ENCODE measurements around the gene SPANXA1.
"Not testable (repeated sequence)": the region's sequence is repeated elsewhere in the genome, so short reads cannot be mapped to it uniquely, and the experiment has no call there.

Gene SPANXA1, protein sequence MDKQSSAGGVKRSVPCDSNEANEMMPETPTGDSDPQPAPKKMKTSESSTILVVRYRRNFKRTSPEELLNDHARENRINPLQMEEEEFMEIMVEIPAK

GRCh38 chrX:141584638-141585037 is at the start of gene SPANXA1:
Gene SPANXA1 (minus strand): TSS chrX:141584738. CDS start chrX:141584678, 60 bp downstream.
- H3K27ac ChIP-seq (ENCODE audit: low read depth, low read length); H3K4me1 ChIP-seq (ENCODE audit: insufficient read depth, low read length); H3K4me3 ChIP-seq (ENCODE audit: low read depth in 1 of 2, low read length in 2 of 2); H3K27me3 ChIP-seq (ENCODE audit: control insufficient read depth in 1 of 2, insufficient read depth in 2 of 2, low read length in 2 of 2); H3K9me3 ChIP-seq (ENCODE audit: low read length); H3K36me3 ChIP-seq (ENCODE audit: insufficient read depth, low read length); H3K9ac ChIP-seq (ENCODE audit: low read length): not testable (repeated sequence)

DNA sequence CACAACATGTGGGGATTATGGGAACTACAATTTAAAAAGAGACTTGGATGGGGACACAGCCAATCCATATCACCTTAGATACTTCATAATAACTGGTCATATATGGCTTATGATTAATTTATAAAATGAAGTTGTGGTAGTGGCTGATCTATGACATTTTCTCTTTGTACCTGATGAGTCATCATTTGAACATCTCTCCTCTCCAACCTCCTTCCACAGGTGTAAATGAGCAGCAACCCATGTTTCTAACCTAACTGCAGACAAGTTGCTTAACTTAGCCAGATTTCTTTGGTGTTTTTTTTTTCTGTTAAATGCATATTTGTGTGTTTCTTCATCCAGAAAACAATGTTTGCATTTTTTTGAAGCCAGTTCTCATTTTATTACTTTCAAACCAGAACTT is 47.6 kb upstream of the SPANXA1 start:
- no peaks in the 10 kb centered on the region for H3K4me1 ChIP-seq (ENCODE audit: insufficient read depth, low read length)

GRCh38 chrX:141619336-141619735 is 34.8 kb upstream of the SPANXA1 start:
- Histone ChIP-seq H3K36me3 (ENCODE audit: insufficient read depth, low read length) (no peaks in the 10 kb centered on the region), H3K4me3 (ENCODE audit: low read depth in 1 of 2, low read length in 2 of 2) (no peak overlapping the region), H3K4me1 (ENCODE audit: insufficient read depth, low read length) (no peaks in the 10 kb centered on the region), H3K27me3 (ENCODE audit: control insufficient read depth in 1 of 2, insufficient read depth in 2 of 2, low read length in 2 of 2) (no peaks in the 10 kb centered on the region), H3K27ac (ENCODE audit: low read depth, low read length) (no peak overlapping the region), H3K9me3 (ENCODE audit: low read length) (no peaks in the 10 kb centered on the region), H3K9ac (ENCODE audit: low read length) (no peak overlapping the region)

More for the DNA sequence above, 47.6 kb upstream of the SPANXA1 start:
- Histone ChIP-seq H3K4me3 (ENCODE audit: low read depth in 1 of 2, low read length in 2 of 2) (no peak overlapping the region), H3K9me3 (ENCODE audit: low read length) (no peaks in the 10 kb centered on the region), H3K27me3 (ENCODE audit: control insufficient read depth in 1 of 2, insufficient read depth in 2 of 2, low read length in 2 of 2) (no peaks in the 10 kb centered on the region), H3K36me3 (ENCODE audit: insufficient read depth, low read length) (no peaks in the 10 kb centered on the region), H3K27ac (ENCODE audit: low read depth, low read length) (no peak overlapping the region), H3K9ac (ENCODE audit: low read length) (no peak overlapping the region)

GRCh38 chrX:141609111-141609510 is 24.6 kb upstream of the SPANXA1 start:
- Histone ChIP-seq H3K9me3 (ENCODE audit: low read length) (no peaks in the 10 kb centered on the region), H3K4me3 (ENCODE audit: low read depth in 1 of 2, low read length in 2 of 2) (no peak overlapping the region), H3K27ac (ENCODE audit: low read depth, low read length) (no peak overlapping the region), H3K4me1 (ENCODE audit: insufficient read depth, low read length) (no peaks in the 10 kb centered on the region), H3K36me3 (ENCODE audit: insufficient read depth, low read length) (no peaks in the 10 kb centered on the region), H3K27me3 (ENCODE audit: control insufficient read depth in 1 of 2, insufficient read depth in 2 of 2, low read length in 2 of 2) (no peaks in the 10 kb centered on the region), H3K9ac (ENCODE audit: low read length) (no peak overlapping the region)

DNA sequence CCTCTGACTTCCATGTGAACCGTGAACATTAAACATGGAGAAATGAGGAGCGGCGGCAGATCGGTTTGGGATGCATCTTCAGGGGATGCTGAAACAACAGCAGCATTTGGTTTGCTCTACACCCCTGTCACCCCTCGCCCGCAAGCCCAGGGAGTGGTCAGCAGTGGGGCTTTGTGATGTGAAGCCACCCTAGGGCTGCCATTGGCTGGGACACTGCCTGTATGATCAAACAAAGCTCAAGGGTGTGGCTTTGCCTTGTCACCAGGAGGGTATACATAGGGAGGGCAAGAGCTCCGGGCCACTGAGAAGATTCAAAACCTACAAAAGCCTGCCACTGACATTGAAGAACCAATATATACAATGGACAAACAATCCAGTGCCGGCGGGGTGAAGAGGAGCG is 4.9 kb upstream of the SPANXA1 start, which contains the start of gene SPANXA2:
Gene SPANXA2, plus strand, starts transcription at position 301 of the 400 bp plus-strand sequence. Its CDS starts 60 bp downstream, at position 361.
- H3K9me3 ChIP-seq (ENCODE audit: low read length); H3K4me3 ChIP-seq (ENCODE audit: low read depth in 1 of 2, low read length in 2 of 2); H3K27ac ChIP-seq (ENCODE audit: low read depth, low read length); H3K4me1 ChIP-seq (ENCODE audit: insufficient read depth, low read length); H3K9ac ChIP-seq (ENCODE audit: low read length); H3K36me3 ChIP-seq (ENCODE audit: insufficient read depth, low read length); H3K27me3 ChIP-seq (ENCODE audit: control insufficient read depth in 1 of 2, insufficient read depth in 2 of 2, low read length in 2 of 2): not testable (repeated sequence)

DNA sequence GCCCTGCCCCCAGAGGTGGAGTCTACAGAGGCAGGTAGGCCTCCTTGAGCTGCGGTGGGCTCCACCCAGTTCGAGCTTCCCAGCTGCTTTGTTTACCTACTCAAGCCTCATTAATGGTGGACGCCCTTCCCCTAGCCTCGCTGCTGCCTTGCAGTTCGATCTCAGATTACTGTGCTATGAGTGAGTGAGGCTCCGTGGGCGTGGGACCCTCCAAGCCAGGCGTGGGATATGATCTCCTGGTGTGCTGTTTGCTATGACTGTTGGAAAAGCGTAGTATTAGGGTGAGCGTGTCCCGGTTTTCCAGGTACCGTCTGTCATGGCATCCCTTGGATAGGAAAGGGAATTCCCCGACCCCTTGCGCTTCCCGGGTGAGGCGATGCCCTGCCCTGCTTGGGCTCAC is 42.0 kb downstream of the SPANXA1 start:
- H3K27ac ChIP-seq (ENCODE audit: low read depth, low read length); H3K4me1 ChIP-seq (ENCODE audit: insufficient read depth, low read length); H3K36me3 ChIP-seq (ENCODE audit: insufficient read depth, low read length); H3K4me3 ChIP-seq (ENCODE audit: low read depth in 1 of 2, low read length in 2 of 2); H3K9ac ChIP-seq (ENCODE audit: low read length); H3K27me3 ChIP-seq (ENCODE audit: control insufficient read depth in 1 of 2, insufficient read depth in 2 of 2, low read length in 2 of 2); H3K9me3 ChIP-seq (ENCODE audit: low read length): not testable (repeated sequence)

Measured in muscle layer of colon (tissue), 2 donors.